RWPE1 (cell line): ENCODE results near the gene CFAP410.

Experiments
- CTCF ChIA-PET: fragments of 350-600 bp; sonication (Branson Sonifier 250); formaldehyde crosslinking; extraction: SDS; loops from one replicate; lab custom pipeline; 2021; lab: Yijun Ruan, JAX
- POLR2A ChIA-PET: fragments of 400-600 bp; formaldehyde crosslinking; extraction: SDS; loops from one replicate; lab custom pipeline; 2020; ENCODE audit warnings: antibody characterized with exemption; ENCODE audit not compliant: low non-redundant PET; lab: Yijun Ruan, JAX
- DNase-seq: peaks from one replicate; pipeline ENCODE4 v3.0.0; 2012; ENCODE audit warnings: low spot score
- H3K27ac ChIP-seq: fragments of 450-650 bp; 2 replicates; pipeline ENCODE4 v1.5.1; 2017
- TF ChIP-seq, protein P1 (sequence below): fragments of 450-650 bp; conservative IDR thresholded peaks from 2 replicates; pipeline ENCODE4 v1.5.1; 2017; ENCODE audit warnings: low read depth, mild to moderate bottlenecking

The CFAP410 gene

GRCh38 chr21:44318489-44319285 is 20.5 kb downstream of the CFAP410 start:
- CTCF ChIA-PET, result no interaction called here
- TF ChIP-seq, protein P1, sequence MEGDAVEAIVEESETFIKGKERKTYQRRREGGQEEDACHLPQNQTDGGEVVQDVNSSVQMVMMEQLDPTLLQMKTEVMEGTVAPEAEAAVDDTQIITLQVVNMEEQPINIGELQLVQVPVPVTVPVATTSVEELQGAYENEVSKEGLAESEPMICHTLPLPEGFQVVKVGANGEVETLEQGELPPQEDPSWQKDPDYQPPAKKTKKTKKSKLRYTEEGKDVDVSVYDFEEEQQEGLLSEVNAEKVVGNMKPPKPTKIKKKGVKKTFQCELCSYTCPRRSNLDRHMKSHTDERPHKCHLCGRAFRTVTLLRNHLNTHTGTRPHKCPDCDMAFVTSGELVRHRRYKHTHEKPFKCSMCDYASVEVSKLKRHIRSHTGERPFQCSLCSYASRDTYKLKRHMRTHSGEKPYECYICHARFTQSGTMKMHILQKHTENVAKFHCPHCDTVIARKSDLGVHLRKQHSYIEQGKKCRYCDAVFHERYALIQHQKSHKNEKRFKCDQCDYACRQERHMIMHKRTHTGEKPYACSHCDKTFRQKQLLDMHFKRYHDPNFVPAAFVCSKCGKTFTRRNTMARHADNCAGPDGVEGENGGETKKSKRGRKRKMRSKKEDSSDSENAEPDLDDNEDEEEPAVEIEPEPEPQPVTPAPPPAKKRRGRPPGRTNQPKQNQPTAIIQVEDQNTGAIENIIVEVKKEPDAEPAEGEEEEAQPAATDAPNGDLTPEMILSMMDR, result no peak
- DNase-seq, result no peak
- POLR2A ChIA-PET, result no interaction called here
- no peak overlapping the region for H3K27ac ChIP-seq

DNA sequence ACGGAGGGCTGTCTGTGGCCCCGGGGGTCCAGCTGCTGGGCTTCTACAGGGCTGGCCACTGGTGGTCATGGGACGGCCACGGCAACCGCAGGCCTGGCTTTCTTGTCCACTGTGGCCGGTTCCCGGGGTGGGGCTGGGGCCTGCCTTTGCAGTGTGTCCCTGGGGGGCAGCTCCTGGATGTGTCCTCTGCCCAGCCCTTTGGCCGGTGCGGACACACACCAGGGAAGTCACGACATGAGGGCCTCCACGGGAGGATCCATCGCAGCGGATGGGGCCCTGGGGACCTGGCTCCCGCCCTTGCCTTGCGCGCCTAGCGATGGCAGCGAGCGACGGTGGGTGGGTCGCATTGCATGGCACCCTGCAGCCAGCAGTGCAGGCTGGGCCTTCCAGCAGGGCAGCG is 21.3 kb downstream of the CFAP410 start:
- no peak overlapping the region for H3K27ac ChIP-seq
- CTCF ChIA-PET, result no interaction called here
- TF ChIP-seq, protein P1, result no peak
- no peak for DNase-seq
- POLR2A ChIA-PET, result no interaction called here

GRCh38 chr21:44317241-44317782 is 21.9 kb downstream of the CFAP410 start:
- H3K27ac ChIP-seq, result peak overlapping the region; percentile 59; the same call in 1 of the 2 replicates
- DNase-seq, result no peak
- TF ChIP-seq, protein P1, result no peak
- ChIA-PET CTCF (no interaction called here), POLR2A (no interaction called here)

DNA sequence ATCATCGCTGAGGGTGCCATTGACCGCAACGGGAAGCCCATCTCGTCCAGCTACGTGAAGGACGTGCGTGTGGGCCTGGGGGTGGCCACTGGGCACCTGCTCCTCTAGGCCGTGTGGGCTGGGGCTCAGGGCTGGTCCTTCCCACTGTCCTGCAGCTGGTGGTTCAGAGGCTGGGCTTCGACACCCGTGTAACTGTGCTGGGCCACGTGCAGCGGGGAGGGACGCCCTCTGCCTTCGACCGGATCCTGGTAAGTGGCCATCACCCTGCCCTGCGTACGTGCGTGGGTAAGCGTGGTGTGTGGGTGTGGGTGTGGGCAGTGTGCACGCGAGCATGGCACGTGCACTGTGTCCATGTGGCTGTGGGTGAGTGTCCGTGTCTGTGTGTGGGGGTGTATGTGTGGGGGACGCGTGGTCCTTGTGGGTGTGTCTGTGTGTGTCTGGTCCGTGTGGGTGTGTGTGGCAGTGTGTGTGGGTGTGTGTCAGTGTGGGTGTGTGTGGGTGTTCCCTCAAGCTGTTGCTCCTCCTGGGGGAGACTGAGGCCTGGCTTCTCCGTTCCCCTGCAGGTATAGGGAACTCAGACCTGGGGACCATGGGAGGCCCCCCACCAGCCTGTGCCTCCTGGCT is 22.8 kb downstream of the CFAP410 start:
- DNase-seq, result no peak
- CTCF ChIA-PET, result interaction anchor here (0.6 to 0.7 kb wide), 2 partner anchors 14 to 15 kb away, joined by 3 read pairs; no protein-coding TSS in a partner anchor
- TF ChIP-seq, protein P1, result no peak
- peak overlapping the region; percentile 59 for H3K27ac ChIP-seq
- POLR2A ChIA-PET, result no interaction called here

GRCh38 chr21:44315691-44316203 is 23.4 kb downstream of the CFAP410 start:
- ChIA-PET CTCF (interaction anchor here (0.6 to 0.7 kb wide), 2 partner anchors 13 to 14 kb away, joined by 3 read pairs; no protein-coding TSS in a partner anchor), POLR2A (no interaction called here)

DNA sequence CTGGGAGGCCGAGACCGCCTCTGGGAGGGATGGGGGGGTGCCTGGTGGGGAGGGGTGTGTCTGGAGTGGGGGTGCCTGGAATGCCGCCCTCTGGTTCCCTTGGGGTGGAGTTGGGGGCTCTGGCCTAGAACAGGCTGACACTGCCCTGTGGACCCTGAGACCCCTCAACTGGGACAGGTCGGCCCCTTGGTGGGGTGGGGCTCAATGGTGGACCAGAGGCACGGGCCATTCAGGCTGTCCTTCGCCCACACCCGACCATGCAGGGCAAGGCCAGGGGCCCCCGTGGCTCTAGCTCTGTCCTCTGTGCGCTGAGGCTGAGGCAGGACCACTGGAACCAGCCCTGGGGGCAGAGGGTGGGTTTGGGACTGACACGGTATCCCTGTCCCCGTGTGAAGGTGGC is 24.6 kb downstream of the CFAP410 start:
- CTCF ChIA-PET, result no interaction called here
- POLR2A ChIA-PET, result no interaction called here
- no peak for DNase-seq

More at GRCh38 chr21:44315691-44316203, 23.4 kb downstream of the CFAP410 start:
- TF ChIP-seq, protein P1, result no peak
- peak overlapping the region; percentile 59 for H3K27ac ChIP-seq
- no peak for DNase-seq

More for the DNA sequence above, 24.6 kb downstream of the CFAP410 start:
- TF ChIP-seq, protein P1, result no peak
- H3K27ac ChIP-seq, result peak overlapping the region; percentile 59; the same call in 1 of the 2 replicates
